Sigmoid colon (tissue), 4 donors: ENCODE measurements around the gene DPP8.

Experiments
- CTCF ChIP-seq, 4 experiments: fragments of 450-650 bp in 3 of 4; fragments of 200-600 bp in 1 of 4; IDR thresholded peaks; one replicate each; pipeline ENCODE4 v1.5.1; 2016 to 2019; ENCODE audit warnings: antibody characterized with exemption in 4 of 4, mild to moderate bottlenecking in 3 of 4, moderate library complexity in 2 of 4
- POLR2A ChIP-seq, 2 donors: fragments of 450-650 bp; IDR thresholded peaks; one replicate each; pipeline ENCODE4 v1.6.1; 2016; ENCODE audit warnings: antibody characterized with exemption in 2 of 2, mild to moderate bottlenecking in 2 of 2, moderate library complexity in 2 of 2
- POLR2AphosphoS5 ChIP-seq, 4 donors: sonication (generic); formaldehyde crosslinking; IDR thresholded peaks; one replicate each; pipeline ENCODE4 v1.6.1; 2017; ENCODE audit warnings: antibody characterized with exemption in 4 of 4

- no peak for TF ChIP-seq CTCF (IDR thresholded peaks at IDR 0.05)
- no peak for TF ChIP-seq POLR2A (IDR thresholded peaks at IDR 0.05)
- TF ChIP-seq POLR2AphosphoS5 (IDR thresholded peaks at IDR 0.05) = no peak
Measured at GRCh38 chr15:65414841-65415621, 102.5 kb downstream of the DPP8 start.
